Stimulated activated CD8-positive, alpha-beta memory T cell treated with anti-CD3 and anti-CD28 coated beads, Interleukin-15, amount 100 ng/mL, for 24 hours (primary cell): ENCODE results near the gene MEAK7.

Experiments
- DNase-seq: peaks from one replicate; pipeline ENCODE4 v3.0.0-alpha.2; 2020; ENCODE audit warnings: low read depth

MEAK7 gene

DNA sequence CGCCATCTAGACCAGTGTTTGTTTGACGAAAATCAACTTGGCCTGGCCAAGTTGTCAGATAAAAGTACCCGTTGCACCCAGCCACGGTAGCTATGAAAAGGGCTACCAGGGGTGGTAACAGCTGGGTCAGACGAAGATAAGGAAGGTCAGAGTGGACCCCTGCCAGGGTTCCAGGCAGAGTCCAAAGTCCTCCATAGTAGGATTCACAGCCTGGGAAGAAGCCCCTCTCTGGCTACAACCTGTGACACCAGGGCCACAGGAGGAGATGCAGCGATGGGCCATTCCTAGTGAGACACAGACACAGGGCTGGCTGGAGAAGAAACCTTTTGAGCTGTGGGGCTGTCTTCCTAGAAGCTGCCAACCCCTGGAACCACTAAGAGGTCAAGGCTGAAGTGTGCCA lies 39.3 kb downstream of the MEAK7 start:
- DNase-seq, result no peak

DNA sequence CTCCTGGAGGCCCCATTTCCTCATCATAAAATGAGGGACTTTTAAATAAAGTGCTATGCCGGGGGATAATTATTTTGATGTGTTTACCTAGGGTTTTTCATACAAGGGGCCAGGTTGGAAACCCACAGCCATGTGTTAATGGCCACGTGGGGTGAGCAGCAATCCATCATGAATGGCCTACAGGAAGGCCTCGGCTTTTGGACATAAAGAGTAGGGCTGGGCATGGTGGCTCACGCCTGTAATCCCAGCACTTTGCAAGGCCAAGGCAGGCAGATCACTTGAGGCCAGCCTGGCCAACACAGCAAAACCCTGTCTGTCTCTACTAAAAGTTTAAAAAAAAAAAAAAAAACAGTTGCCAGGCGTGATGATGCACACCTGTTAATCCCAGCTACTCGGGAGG lies 40.3 kb downstream of the MEAK7 start:
- DNase-seq, result no peak

DNA sequence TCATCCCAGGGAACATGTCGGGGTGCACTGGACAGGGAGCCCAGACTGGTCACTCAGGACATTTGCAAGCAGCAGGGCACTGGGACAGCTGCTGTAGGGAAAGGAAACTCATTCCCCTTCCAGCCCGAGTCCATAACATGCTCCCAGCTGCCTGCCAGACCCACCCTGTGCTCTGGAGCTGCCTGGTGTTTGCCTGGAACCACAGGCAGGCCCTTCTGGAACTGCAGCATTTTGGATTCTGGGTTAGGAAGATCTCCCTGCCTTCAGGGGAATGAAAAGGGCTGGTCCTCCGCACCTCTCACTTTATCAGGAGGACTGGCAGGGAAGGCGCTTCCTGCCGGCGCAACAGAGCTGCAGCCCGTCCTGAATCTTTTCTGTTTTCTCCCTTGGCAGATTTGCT lies 41.2 kb downstream of the MEAK7 start:
- no peak for DNase-seq

DNA sequence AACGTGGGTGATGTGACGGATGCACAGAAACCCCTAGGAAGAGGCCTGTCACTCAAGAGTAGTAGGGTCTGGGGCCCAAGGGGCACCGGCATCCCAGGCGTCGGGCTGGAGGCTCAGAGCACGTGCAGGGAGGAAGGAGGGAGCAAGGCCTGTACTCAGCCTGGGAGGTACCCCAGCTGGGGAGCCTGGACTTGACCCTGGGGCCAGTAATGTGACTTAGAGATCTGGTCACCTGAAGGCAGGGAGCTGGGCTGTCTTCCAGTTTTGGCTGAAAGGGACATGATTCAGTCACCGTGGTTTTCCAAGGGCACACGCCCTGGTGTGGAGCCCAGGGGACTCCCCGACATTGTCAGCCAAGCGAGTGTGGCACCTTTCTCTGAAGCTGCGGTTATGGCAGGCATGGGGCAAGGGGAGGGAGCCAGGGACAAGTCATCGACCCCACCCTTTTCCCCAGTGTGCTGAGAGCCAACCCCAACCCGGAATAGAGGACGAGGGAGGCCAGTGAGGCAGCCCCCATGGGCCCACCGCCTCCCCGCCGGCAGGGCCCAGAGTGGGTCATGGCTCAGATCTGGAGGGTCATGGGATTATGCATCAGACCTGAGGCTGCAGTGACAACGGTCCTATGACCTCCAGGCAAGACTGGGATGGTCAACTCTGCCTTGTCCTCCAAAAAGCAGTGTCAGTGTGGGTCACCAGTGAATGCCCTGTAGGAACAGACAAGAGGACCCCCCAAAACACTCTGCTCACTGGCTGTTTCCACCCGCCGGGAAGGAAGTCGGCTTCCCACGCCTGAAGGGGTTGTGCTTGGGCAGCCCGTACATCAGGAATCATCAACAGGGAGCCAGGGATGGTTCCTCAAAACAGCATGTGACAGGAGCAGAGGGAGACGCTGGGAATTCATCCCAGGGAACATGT lies 41.9 kb downstream of the MEAK7 start:
- DNase-seq, result no peak

DNA sequence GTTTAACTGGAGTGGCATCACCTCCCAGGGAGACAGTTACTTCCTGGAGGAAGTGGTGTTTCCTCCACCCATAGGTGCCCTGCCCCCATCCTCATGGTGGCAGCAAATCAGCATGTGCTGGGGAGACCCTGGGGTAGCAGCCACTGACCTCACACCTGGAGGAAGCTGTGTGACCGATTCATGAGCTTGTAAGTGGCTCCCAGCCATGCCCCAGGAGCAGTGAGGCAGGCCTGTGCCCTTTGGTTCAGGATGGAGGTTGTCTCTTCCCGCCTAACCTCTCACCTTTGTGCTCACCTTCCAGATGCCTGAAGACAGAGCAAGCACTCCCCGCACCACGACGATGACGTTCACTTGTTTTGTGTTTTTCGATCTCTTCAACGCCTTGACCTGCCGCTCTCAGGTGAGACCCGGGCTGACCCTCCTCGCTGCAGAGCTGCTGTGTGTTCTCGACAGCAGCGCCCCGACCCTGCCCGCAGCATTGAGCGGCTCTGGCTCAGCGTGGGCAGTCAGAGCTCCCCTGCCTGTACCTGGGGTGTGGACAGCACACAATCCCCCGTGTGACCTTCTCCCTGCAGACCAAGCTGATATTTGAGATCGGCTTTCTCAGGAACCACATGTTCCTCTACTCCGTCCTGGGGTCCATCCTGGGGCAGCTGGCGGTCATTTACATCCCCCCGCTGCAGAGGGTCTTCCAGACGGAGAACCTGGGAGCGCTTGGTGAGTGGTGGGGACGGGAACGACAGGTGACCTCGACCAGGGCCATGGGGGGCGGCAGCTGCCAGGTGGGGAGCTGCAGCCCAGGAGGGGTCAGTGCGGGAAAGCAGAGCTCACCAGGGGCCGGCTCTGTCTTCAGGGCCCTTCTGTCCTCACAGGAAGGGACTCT lies 42.8 kb downstream of the MEAK7 start:
- no peak for DNase-seq

DNA sequence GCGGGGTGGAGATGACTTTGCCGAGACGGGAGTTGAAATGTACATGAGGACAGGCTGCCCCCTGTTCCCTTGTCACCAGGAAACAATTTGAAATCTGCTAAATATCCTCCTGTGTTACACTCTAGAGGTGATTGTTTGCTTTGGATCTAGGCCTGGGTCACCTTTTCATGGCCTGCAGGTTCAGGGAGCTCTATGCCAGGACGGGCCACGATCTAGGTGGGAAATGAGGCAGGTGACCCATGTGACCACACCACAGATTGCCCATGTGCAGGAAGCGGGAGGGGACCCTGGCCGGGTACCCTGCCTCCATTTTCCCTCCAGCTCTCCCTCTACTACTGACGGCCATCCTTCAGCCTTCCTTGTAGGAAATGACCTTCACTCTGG lies 43.4 kb downstream of the MEAK7 start:
- no peak for DNase-seq

DNA sequence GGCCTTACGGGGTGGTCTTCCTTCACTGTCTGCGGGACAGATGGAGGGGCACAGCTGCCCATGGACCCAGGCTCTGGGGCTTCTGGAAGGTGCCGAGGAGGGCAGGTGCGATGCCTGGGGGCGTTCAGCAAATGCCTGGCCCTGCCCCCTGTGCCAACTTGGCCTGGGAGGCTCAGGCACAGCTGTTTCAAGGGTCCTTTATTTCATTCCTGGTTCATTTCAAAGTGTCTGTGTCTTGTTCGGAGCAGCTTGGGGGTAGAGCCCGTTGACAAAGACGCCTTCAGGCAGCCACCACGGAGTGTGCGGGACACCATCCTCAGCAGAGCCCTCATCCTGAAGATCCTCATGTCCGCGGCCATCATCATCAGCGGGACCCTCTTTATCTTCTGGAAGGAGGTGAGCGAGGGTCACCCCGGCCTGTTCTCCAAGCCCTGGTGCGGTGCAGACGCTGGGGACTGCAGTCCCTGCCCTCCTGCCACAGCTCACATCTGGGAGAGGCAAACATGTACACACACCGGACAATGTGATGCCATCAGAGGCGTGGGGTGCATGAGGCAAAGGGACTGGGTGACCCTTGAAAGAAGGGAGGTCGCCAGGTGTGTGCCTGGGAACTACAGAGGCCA lies 43.9 kb downstream of the MEAK7 start:
- DNase-seq, result no peak

DNA sequence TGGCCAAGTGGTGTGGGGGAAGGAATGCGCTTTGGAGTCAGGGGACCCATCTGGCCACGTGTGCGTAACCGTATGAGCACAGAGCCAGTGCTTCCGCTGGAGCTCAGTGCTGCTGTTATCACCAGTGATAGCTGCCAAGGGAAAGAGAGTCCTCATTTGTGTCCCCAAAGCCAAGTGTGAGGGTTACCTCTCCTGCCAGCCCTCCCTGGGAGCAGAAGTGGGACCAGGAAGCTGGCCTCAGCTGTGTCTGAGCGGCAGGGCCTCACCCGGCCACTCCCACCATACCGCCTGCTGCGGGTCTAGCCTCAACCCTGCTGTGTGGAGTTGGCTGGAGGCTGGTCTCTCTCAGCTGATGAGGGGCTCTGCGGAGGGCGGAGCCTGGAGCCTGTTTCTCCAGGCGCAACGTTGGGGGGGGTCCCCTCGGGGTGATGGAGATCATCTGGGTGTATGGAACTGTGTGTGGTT lies 44.5 kb downstream of the MEAK7 start:
- no peak for DNase-seq

DNA sequence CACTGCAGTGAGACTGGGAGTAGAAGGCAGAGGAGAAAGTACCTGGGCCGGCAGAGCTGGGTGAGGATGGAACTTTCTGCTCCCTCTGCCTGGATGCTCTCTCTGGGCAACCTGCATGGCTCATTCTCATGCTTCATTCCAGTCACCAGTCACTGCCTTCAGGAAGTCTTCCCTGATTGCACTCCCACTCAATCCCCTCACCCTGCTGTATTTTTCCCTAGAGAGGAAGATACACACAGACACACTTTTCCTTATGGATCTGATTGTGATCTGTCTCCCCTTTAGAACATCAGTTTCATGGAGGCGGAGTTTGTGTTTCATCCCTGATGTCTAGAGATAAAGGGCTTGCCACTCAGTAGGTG lies 44.9 kb downstream of the MEAK7 start:
- DNase-seq, result no peak

DNA sequence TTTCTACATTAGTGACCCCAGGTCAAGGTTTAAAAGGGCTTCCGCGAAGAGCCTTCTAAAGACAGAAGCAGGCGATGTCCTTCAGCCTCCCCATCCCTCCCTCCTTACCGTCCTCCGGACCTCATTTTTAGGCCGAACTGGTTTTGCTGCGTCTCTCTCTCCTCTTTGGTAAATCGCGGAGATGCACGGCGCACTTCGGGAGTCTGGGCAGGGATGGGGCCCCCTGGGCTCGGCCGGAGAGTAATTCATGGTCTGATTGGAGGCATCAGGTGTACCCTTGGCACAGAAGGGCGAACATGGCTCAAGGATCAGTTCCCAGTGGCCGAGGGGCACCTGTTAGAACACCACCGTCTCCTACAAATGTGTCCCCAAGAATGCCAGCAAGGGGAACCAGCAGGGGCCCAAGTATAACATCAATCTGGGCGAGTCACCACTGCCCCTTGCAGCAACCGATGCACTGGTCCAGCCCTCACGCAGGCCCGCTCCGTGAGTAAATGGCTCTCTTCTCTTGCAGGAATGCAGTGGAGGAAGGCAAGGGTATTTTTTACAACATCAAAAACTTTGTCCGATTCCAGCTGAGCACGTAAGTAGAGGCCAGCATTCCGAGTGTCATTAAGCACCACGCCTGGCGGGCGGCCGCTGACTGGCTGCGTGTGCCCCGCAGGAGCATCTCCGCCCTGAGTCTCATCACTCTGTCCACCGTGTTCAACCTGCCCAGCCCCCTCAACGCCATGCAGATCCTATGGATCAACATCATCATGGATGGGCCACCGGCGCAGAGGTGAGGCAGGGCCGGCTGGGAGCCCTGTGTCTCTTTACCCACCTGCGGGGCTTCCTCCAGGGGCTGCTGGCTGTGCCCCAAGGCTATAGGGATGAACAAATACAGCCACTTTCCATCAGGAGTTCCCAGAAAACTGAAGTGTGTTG lies 45.6 kb downstream of the MEAK7 start:
- no peak for DNase-seq

DNA sequence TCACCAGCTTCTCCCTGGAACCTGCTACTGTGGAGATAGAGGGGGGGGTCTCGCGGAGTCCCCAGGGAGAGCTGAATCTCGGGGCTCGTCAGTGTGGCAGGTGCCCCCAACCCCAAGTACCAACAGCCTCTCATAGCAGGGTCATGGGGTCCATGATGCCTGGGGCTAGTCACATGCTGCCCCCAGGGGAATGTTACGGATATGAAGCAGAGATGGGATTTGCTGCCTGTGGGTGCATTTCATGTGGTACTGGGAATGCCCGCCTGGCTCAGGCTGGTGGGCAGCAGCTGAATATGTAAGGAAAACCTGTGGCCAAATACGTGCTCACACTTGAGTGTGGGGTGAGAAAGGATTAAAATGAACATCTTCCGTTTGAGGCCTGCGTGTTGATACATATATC lies 49.4 kb downstream of the MEAK7 start:
- DNase-seq, result no peak
